C4-2B (cell line): ENCODE data around the gene LRRC27.

ENCODE experiments used
- H3K27ac ChIP-seq: fragments of 450-650 bp; 2 replicates; pipeline ENCODE4 v1.5.1; 2017
- ZFX ChIP-seq: fragments of 450-650 bp; IDR thresholded peaks from 2 replicates; pipeline ENCODE4 v1.6.1; 2017
- TF ChIP-seq, protein P1 (sequence below): fragments of 450-650 bp; conservative IDR thresholded peaks from 2 replicates; pipeline ENCODE4 v1.5.1; 2017; ENCODE audit warnings: mild to moderate bottlenecking

The LRRC27 gene

DNA sequence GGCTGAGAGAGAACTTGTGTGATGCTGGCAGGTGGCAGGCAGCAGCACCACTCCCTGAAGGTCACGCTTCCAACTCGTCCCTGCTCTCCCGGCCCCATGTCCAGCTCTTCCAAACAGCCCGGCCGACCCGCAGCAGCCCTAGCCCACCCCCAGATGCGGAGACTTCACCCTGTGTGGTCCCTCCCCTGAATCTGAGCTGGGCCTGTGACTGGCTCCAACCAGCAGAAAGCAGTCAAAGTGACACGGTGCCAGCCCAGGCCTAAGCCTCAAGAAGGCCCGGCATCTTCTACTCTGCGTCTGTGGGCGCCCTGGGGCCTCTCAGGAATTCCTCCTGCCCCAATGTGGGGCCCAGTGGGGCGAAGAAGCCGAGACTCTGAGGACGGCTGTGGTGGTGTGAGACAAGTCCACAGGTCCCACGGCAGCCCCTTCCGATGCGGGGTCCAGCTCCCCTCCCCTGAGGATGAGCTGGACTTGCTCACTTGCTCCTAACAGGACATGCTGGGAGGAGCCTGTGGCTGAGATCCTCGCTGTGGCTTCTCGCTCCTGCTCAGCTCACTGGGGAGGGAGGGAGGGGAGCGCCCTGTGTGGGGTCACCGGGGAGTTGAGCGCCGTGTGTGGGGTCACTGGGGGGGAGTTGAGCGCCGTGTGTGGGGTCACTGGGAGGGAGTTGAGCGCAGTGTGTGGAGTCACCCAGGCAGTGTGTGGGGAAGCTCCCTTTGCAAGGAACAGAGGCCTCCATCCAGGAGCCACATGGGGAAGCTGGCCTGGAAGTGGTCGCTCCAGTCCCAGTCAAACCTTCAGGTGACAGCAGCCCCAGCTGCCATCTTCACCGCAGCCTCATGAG lies 33.7 kb upstream of the LRRC27 start:
- TF ChIP-seq ZFX, result no peak
- TF ChIP-seq, protein P1, sequence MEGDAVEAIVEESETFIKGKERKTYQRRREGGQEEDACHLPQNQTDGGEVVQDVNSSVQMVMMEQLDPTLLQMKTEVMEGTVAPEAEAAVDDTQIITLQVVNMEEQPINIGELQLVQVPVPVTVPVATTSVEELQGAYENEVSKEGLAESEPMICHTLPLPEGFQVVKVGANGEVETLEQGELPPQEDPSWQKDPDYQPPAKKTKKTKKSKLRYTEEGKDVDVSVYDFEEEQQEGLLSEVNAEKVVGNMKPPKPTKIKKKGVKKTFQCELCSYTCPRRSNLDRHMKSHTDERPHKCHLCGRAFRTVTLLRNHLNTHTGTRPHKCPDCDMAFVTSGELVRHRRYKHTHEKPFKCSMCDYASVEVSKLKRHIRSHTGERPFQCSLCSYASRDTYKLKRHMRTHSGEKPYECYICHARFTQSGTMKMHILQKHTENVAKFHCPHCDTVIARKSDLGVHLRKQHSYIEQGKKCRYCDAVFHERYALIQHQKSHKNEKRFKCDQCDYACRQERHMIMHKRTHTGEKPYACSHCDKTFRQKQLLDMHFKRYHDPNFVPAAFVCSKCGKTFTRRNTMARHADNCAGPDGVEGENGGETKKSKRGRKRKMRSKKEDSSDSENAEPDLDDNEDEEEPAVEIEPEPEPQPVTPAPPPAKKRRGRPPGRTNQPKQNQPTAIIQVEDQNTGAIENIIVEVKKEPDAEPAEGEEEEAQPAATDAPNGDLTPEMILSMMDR, result no peak
- H3K27ac ChIP-seq, result no peak overlapping the region

DNA sequence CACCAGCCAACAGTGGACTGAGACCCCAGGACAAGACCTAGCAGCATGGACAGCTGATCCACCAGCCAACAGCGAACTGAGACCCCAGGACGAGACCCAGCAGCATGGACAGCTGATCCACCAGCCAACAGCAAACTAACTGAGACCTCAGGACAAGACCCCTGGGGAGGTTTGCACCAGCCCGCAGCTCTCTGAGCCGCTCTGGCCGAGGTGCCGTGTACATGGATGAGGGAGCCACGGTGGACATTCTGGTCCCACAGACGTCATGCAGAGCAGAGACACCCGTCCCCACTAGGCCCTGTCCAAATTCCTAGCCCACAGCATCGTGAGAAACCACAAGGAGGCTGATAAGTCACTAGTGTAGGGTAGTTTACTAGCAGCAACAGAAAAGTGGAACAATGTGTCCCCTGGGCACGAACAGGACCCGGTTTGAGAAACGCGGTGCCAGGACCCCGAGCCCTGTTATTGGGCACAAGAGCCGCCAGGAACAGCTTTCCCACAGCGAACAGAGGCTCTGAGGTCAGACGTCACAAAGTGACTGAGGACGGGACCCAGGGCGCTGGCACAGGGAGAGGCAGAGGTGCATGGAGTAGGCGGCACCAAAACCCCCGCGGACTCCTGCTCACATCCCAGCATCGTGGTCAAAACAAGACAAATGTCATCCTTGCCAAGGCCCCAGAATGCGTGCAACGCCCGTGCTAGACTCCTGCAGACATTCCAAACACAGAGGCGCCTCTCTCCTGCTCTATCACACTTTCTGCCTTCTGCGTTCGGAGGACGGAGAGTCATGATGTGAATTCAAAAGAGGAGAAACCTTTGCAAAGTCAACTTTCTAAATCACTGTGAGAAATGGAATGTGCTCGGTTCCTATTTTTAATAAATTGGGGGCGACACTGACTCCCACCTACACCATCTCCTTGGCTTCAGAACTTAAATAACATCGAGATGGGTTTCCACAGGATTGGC lies 32.3 kb upstream of the LRRC27 start:
- H3K27ac ChIP-seq, result no peak overlapping the region
- TF ChIP-seq ZFX, result no peak
- TF ChIP-seq, protein P1, result no peak

DNA sequence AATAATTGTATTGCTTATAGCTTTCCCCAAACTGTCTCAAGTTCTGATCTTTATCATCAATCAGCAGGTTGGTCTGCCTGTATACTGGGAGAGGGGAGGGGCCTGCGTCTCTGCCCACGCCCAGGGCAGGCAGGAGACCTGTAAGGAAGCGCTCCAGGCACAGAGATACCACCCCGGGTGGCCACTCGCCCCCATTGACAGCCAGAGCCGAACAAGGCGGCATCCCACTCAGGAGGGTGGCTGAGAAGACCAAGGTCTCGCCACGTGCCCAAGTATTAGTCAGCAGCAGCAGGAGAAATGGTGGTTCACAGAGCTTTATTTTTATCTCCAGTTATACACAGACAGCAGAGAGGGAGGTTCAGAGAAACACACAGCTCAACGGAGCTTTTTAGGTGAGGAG lies 31.4 kb upstream of the LRRC27 start:
- no peak overlapping the region for H3K27ac ChIP-seq

DNA sequence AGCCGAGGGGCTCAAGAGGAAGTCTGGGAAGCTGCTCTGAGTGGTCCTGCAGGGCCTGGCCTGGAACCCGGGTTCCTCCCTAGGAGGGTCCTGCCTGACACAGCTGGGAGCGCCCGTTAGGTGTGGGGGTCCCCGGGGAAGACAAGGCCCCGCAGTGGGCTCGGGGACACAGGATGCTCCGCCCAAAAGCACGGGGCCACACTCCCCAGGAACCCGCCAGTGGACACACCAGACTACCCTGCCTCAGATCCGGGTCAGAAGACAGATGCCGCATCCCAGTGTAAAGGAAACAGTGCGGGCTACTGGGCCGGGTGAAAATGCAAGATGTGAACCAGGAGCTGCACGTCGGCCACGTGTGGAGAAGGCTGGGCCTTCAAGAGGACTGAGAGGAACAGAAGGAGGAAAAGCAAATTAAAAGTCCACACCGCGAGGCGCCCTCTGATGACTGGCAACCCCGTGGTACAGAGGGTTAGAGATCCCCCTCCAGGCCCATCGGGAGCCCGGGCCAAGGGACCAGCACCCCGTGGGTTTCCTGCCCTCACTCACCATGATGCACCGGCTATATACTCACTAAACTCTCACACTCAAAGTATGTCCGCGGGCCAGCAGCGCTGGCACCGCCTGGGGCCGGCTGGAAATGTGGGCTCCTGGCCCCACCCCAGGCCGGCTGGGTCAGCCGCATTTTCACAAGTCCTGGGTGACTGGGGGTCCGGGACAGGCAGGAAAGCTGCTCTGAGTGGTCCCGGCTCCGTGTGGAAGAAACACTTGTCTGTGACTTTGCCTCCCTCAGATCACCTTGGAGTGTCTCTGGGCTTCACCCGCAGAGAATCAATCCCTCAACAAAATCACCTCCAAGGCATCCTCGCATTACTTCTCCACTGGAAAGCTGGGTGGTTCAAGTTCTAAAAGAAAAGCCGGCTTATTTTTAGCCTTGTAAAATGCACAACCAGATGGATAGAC lies 30.3 kb upstream of the LRRC27 start:
- H3K27ac ChIP-seq, result no peak overlapping the region
- TF ChIP-seq, protein P1, result no peak
- TF ChIP-seq ZFX, result no peak

More for the DNA sequence above, 31.4 kb upstream of the LRRC27 start:
- no peak for TF ChIP-seq ZFX
- TF ChIP-seq, protein P1, result no peak

DNA sequence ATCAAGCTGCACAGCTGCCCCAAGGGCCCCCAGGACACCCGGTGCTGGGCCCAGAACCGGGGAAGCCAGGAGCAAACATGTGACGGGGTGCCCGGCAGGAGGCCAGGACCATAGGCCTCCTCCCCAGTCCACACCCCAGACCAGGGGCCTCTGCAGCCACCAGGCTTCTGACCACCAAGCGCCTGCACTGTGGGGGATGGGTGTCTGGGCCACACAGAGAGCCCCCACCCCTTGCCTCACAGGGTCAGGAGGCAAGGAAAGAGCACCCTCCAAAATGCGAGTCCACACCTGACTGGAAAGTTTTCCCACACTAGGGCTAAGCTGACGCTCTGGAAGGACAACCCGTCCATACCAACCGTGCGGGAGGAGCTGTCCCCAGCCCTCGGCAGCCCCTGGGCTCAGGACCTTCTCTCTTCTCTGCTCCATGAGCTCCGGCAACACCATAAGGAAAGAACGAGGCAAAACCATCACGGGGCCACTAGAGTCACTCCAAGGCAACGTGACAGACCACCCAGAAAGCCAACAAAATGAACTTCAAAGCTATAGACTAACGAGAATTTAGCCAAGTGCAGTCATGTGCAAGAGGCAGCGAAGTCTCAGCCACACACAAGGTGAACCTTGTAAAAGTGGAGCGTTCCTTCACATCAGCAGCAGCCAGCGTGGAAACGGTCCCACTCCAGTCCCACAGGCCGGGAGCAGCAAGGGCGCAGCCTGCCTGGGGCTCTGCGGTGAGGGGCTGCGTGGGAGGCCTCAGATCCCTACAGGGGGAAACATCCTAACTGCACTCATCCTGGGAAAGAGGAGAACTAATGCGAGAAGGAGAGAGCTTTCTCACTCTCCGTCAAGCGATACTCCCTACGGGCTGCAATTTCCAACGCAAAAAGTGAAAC lies 29.3 kb upstream of the LRRC27 start:
- no peak for TF ChIP-seq ZFX
- TF ChIP-seq, protein P1, result no peak

More for the DNA sequence above, 29.3 kb upstream of the LRRC27 start:
- no peak overlapping the region for H3K27ac ChIP-seq
